HEK293 (cell line): ENCODE measurements around the gene TBX4.

ENCODE experiments used
- CTCF ChIA-PET: fragments of 350-600 bp; formaldehyde crosslinking; extraction: SDS; loops from one replicate; lab custom pipeline; 2021; ENCODE audit warnings: antibody characterized with exemption; lab: Yijun Ruan, JAX
- POLR2A ChIA-PET: fragments of 300-600 bp; formaldehyde crosslinking; extraction: SDS; loops from one replicate; lab custom pipeline; 2020; ENCODE audit warnings: antibody characterized with exemption, inconsistent platforms; lab: Yijun Ruan, JAX
- H3K27ac ChIP-seq: fragments of 200-500 bp; sonication (Bioruptor generic); 2 replicates; pipeline ENCODE4 v1.5.1; 2014; ENCODE audit warnings: low read depth, low read length, control low read depth, inconsistent platforms; ENCODE audit errors: extremely low read depth
- H3K36me3 ChIP-seq, 2 experiments: fragments of 200-500 bp in 1 of 2; sonication (Bioruptor generic) in 1 of 2; 1 replicate in 1 of 2; 2 replicates in 1 of 2; pipeline ENCODE4 v1.5.1; 2014 to 2017; ENCODE audit warnings: inconsistent platforms in 2 of 2, low read length in 2 of 2; ENCODE audit not compliant: control insufficient read depth in 2 of 2, insufficient read depth in 1 of 2
- H3K4me1 ChIP-seq: fragments of 200-500 bp; sonication (Bioruptor generic); 2 replicates; pipeline ENCODE4 v1.5.1; 2014; ENCODE audit warnings: mild to moderate bottlenecking, low read length, inconsistent platforms; ENCODE audit not compliant: control insufficient read depth, insufficient read depth
- H3K4me3 ChIP-seq: 2 replicates; pipeline ENCODE4 v1.5.1; 2011; ENCODE audit warnings: low read depth, mild to moderate bottlenecking, control low read depth, low read length, moderate library complexity
- H3K9me3 ChIP-seq: fragments of 200-500 bp; sonication (Bioruptor generic); 2 replicates; pipeline ENCODE4 v1.5.1; 2014; ENCODE audit warnings: low read depth, low read length, inconsistent platforms; ENCODE audit not compliant: control insufficient read depth, insufficient read depth
- IKZF3 ChIP-seq: fragments of 450-650 bp; IDR thresholded peaks from 2 replicates; pipeline ENCODE4 v1.5.0; 2018; ENCODE audit warnings: missing biosample characterization, mild to moderate bottlenecking, missing genetic modification characterization, moderate library complexity
- OVOL3 ChIP-seq: fragments of 450-650 bp; formaldehyde crosslinking; IDR thresholded peaks from 2 replicates; pipeline ENCODE4 v1.5.1; 2016; ENCODE audit warnings: missing biosample characterization, missing genetic modification characterization
- WT1 ChIP-seq: fragments of 450-650 bp; formaldehyde crosslinking; IDR thresholded peaks from 2 replicates; pipeline ENCODE4 v1.5.1; 2016; ENCODE audit warnings: missing biosample characterization, missing genetic modification characterization
- ZFHX2 ChIP-seq: fragments of 450-650 bp; formaldehyde crosslinking; conservative IDR thresholded peaks from 2 replicates; pipeline ENCODE4 v1.5.1; 2016; ENCODE audit warnings: missing biosample characterization, missing genetic modification characterization
- ZIC2 ChIP-seq: fragments of 450-650 bp; formaldehyde crosslinking; IDR thresholded peaks from 2 replicates; pipeline ENCODE4 v1.5.1; 2016; ENCODE audit warnings: missing biosample characterization, missing genetic modification characterization
- ZNF146 ChIP-seq: fragments of 450-650 bp; formaldehyde crosslinking; IDR thresholded peaks from 2 replicates; pipeline ENCODE4 v1.5.1; 2016; ENCODE audit warnings: missing biosample characterization, missing genetic modification characterization
- ZNF19 ChIP-seq: fragments of 450-650 bp; formaldehyde crosslinking; IDR thresholded peaks from 2 replicates; pipeline ENCODE4; 2016; ENCODE audit warnings: missing biosample characterization, missing genetic modification characterization, low read depth
- ZNF350 ChIP-seq: fragments of 450-650 bp; formaldehyde crosslinking; IDR thresholded peaks from 2 replicates; pipeline ENCODE4 v1.5.0; 2017; ENCODE audit warnings: missing biosample characterization, mild to moderate bottlenecking, missing genetic modification characterization
- ZNF510 ChIP-seq: fragments of 450-650 bp; formaldehyde crosslinking; IDR thresholded peaks from 2 replicates; pipeline ENCODE4 v1.5.1; 2018; ENCODE audit warnings: mild to moderate bottlenecking, missing genetic modification characterization, missing biosample characterization; ENCODE audit not compliant: insufficient replicate concordance
- ZNF624 ChIP-seq: fragments of 450-650 bp; formaldehyde crosslinking; IDR thresholded peaks from 2 replicates; pipeline ENCODE4 v1.5.1; 2017; ENCODE audit warnings: missing biosample characterization, missing genetic modification characterization
- ZNF76 ChIP-seq: fragments of 450-650 bp; formaldehyde crosslinking; IDR thresholded peaks from 2 replicates; pipeline ENCODE4; 2016; ENCODE audit warnings: low read depth, missing biosample characterization, missing genetic modification characterization, borderline replicate concordance
- ZNF777 ChIP-seq: fragments of 450-650 bp; formaldehyde crosslinking; IDR thresholded peaks from 2 replicates; pipeline ENCODE4 v1.5.1; 2017; ENCODE audit warnings: missing biosample characterization, missing genetic modification characterization, borderline replicate concordance
- ZNF843 ChIP-seq: fragments of 450-650 bp; formaldehyde crosslinking; IDR thresholded peaks from 2 replicates; pipeline ENCODE4 v1.5.1; 2016; ENCODE audit warnings: missing biosample characterization, missing genetic modification characterization
- ZSCAN30 ChIP-seq: fragments of 450-650 bp; IDR thresholded peaks from 2 replicates; pipeline ENCODE4 v1.5.1; 2018; ENCODE audit warnings: missing biosample characterization, mild to moderate bottlenecking, missing genetic modification characterization, moderate library complexity
- TF ChIP-seq, protein P1 (sequence below): fragments of 450-650 bp; formaldehyde crosslinking; IDR thresholded peaks from 2 replicates; pipeline ENCODE4 v1.5.1; 2016; ENCODE audit warnings: missing biosample characterization, missing genetic modification characterization
- TF ChIP-seq, protein P2 (sequence below): fragments of 450-650 bp; formaldehyde crosslinking; IDR thresholded peaks from 2 replicates; pipeline ENCODE4 v1.5.1; 2016; ENCODE audit warnings: missing biosample characterization, missing genetic modification characterization
- TF ChIP-seq, protein P3 (sequence below): fragments of 450-650 bp; formaldehyde crosslinking; conservative IDR thresholded peaks from 2 replicates; pipeline ENCODE4 v1.5.1; 2016; ENCODE audit warnings: low read depth, missing biosample characterization, missing genetic modification characterization

The TBX4 gene

DNA sequence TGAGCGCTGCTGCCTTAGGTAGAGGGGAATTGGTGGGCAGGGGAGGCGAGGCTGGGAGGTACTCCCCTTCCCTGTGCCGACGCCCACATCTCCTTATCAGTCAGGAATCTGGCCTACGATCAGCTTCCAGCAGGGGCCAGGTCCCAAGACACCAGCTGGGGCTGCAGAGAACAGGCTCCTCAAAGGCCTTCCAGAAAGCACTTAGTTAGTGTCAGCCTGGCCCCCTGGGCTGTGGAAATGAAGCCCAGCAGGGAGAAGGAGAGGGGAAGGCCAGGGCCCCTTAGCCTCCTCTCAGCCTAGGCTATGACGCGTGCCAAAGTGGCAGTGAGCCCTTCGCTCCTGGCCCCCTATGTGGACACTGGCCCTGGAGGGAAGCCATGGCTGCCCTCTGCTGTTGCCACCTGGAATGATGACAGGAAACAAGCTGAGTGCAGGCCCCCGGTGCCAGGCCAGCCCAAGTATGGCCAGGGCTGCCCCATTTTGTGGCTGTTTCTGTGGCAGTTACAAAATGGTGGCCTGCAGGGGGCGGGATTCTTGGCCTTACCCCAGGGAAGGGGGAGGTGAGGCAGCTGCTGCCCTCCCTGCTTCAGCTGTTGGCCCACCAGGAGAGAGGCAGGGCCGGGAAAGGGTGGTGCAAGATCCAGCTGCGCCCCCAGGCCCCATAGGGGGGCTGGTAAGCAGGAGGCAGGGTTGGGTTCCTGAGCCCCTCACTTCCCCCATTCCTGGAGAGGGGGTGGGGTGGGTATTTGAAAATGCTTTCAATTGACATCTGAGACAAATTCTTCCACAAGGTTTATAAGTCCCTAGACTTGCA is 11.3 kb downstream of the TBX4 start:
- ChIA-PET CTCF (interaction anchor here (0.6 to 1.3 kb wide), 3 partner anchors 14 to 275 kb away, joined by 3 to 5 read pairs (median 5); no protein-coding TSS in a partner anchor), POLR2A (interaction anchor here (0.6 kb wide), 1 partner anchor 23 kb away, joined by 3 read pairs; no protein-coding TSS in a partner anchor)
- Histone ChIP-seq H3K4me1 (peaks cover 5% of the 10 kb centered on the region), H3K36me3 (no peaks in the 10 kb centered on the region), H3K27ac (no peak overlapping the region), H3K9me3 (no peaks in the 10 kb centered on the region), H3K4me3 (no peak overlapping the region)
- TF ChIP-seq ZNF777 (tag by site-specific recombination): no peak
- TF ChIP-seq OVOL3: no peak
- TF ChIP-seq, protein P1, sequence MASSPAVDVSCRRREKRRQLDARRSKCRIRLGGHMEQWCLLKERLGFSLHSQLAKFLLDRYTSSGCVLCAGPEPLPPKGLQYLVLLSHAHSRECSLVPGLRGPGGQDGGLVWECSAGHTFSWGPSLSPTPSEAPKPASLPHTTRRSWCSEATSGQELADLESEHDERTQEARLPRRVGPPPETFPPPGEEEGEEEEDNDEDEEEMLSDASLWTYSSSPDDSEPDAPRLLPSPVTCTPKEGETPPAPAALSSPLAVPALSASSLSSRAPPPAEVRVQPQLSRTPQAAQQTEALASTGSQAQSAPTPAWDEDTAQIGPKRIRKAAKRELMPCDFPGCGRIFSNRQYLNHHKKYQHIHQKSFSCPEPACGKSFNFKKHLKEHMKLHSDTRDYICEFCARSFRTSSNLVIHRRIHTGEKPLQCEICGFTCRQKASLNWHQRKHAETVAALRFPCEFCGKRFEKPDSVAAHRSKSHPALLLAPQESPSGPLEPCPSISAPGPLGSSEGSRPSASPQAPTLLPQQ (tag by site-specific recombination): no peak
- no peak for TF ChIP-seq ZSCAN30
- TF ChIP-seq ZFHX2 (tag by site-specific recombination): no peak
- TF ChIP-seq ZNF510 (tag by site-specific recombination): no peak
- TF ChIP-seq ZNF76 (tag by site-specific recombination): no peak
- peak; percentile 89 for TF ChIP-seq ZIC2 (tag by site-specific recombination)
- TF ChIP-seq, protein P2, sequence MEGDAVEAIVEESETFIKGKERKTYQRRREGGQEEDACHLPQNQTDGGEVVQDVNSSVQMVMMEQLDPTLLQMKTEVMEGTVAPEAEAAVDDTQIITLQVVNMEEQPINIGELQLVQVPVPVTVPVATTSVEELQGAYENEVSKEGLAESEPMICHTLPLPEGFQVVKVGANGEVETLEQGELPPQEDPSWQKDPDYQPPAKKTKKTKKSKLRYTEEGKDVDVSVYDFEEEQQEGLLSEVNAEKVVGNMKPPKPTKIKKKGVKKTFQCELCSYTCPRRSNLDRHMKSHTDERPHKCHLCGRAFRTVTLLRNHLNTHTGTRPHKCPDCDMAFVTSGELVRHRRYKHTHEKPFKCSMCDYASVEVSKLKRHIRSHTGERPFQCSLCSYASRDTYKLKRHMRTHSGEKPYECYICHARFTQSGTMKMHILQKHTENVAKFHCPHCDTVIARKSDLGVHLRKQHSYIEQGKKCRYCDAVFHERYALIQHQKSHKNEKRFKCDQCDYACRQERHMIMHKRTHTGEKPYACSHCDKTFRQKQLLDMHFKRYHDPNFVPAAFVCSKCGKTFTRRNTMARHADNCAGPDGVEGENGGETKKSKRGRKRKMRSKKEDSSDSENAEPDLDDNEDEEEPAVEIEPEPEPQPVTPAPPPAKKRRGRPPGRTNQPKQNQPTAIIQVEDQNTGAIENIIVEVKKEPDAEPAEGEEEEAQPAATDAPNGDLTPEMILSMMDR: peak; percentile 52; the same call in 1 of the 2 replicates
- no peak for TF ChIP-seq ZNF624

DNA sequence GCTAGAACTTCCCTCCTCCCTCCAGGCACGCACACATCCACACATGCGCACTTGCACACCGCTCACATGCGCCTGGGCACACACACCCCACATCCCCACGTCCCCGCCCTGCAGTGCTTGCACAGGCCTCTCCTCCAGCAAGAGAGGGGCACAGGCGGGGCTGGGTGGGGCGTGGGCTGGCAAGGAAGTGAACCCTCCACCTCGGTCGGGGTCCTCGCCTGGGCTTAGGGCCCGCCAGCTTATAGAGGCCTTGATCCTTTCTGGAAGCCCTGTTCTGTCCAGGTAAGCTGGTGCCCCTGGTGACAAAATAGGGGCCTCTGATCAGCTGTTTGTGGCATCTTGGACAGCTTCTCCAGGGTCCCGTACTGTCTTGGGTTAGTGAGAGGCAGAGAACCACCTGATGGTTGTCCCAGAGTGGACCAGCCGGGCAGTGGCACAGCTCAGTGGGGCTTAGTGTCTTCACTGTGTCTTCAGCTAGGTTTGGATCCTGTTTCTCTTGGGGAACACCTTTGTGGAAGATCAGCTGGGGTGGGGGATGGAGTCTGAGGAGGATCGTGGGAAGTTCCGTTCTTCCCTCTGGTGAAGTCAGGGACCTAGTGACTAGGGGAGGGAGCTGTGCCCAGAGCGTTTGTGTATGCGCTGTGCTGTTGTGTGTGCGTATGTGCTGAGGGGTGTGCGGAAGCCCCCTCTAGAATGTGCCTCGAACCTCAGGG is 12.1 kb downstream of the TBX4 start:
- POLR2A ChIA-PET: no interaction called here
- no peak overlapping the region for H3K27ac ChIP-seq
- H3K4me1 ChIP-seq: peaks cover 6% of the 10 kb centered on the region
- no peaks in the 10 kb centered on the region for H3K36me3 ChIP-seq
- TF ChIP-seq ZNF350 (tag by site-specific recombination): no peak
- TF ChIP-seq IKZF3: no peak
- TF ChIP-seq ZNF146 (tag by site-specific recombination): no peak
- TF ChIP-seq, protein P3, sequence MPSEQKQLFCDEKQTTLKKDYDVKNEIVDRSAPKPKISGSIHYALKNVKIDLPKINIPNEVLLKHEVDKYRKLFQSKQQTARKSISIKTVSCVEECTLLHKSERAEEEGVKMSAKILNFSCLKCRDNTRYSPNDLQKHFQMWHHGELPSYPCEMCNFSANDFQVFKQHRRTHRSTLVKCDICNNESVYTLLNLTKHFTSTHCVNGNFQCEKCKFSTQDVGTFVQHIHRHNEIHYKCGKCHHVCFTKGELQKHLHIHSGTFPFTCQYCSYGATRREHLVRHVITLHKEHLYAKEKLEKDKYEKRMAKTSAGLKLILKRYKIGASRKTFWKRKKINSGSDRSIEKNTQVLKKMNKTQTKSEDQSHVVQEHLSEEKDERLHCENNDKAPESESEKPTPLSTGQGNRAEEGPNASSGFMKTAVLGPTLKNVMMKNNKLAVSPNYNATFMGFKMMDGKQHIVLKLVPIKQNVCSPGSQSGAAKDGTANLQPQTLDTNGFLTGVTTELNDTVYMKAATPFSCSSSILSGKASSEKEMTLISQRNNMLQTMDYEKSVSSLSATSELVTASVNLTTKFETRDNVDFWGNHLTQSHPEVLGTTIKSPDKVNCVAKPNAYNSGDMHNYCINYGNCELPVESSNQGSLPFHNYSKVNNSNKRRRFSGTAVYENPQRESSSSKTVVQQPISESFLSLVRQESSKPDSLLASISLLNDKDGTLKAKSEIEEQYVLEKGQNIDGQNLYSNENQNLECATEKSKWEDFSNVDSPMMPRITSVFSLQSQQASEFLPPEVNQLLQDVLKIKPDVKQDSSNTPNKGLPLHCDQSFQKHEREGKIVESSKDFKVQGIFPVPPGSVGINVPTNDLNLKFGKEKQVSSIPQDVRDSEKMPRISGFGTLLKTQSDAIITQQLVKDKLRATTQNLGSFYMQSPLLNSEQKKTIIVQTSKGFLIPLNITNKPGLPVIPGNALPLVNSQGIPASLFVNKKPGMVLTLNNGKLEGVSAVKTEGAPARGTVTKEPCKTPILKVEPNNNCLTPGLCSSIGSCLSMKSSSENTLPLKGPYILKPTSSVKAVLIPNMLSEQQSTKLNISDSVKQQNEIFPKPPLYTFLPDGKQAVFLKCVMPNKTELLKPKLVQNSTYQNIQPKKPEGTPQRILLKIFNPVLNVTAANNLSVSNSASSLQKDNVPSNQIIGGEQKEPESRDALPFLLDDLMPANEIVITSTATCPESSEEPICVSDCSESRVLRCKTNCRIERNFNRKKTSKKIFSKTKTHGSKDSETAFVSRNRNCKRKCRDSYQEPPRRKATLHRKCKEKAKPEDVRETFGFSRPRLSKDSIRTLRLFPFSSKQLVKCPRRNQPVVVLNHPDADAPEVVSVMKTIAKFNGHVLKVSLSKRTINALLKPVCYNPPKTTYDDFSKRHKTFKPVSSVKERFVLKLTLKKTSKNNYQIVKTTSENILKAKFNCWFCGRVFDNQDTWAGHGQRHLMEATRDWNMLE (tag by site-specific recombination): no peak
- no peak for TF ChIP-seq ZNF843 (tag by site-specific recombination)
- no peak for TF ChIP-seq ZNF19 (tag by site-specific recombination)
- TF ChIP-seq WT1 (tag by site-specific recombination): no peak
- H3K4me3 ChIP-seq: no peak overlapping the region
- no peaks in the 10 kb centered on the region for H3K9me3 ChIP-seq
- CTCF ChIA-PET: interaction anchor here (0.6 to 1.1 kb wide), 5 partner anchors 10 to 670 kb away, joined by 3 to 5 read pairs (median 3); no protein-coding TSS in a partner anchor
